GM19099 (cell line): ENCODE results near the gene CCDC182.

Experiments used
- POLR2A ChIP-seq: IDR thresholded peaks from 3 replicates; pipeline ENCODE4 v1.6.1; 2011; ENCODE audit warnings: low read depth; ENCODE audit not compliant: insufficient read length; ENCODE audit errors: extremely low read depth

The CCDC182 gene

DNA sequence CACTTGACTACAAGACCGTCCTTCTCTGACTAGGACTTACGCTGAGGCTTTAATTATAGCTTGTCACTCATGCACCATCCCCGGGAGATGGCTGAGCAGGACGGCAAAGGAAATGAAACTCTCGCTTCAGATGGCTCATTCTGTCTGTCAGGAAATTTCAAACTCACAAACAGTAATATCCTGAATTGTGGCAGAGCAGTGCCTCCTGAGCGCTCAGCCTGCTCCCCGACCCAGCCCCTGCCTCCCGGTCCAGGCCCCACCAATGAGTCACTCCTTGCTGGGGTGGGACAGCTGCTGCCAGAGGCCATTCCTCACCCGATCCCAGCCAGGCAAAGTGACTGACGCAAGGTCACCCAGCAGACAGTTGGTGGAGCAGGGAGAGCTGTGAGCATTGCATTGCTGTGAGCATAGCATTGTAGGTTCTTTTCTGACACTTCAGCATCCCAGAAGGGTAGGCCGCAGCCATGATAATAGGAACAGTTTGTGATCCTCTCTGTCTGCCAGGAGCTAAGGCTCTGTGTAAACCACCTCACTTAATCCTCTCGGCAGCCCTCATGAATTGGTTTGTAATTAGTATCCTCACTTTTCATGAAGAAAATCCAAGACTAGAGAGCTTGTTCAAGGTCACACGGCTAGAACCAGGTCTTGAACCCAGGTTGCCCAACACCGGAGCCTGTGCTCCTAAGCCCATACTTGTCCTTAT, 20.9 kb downstream of the CCDC182 start:
- TF ChIP-seq POLR2A = no peak

DNA sequence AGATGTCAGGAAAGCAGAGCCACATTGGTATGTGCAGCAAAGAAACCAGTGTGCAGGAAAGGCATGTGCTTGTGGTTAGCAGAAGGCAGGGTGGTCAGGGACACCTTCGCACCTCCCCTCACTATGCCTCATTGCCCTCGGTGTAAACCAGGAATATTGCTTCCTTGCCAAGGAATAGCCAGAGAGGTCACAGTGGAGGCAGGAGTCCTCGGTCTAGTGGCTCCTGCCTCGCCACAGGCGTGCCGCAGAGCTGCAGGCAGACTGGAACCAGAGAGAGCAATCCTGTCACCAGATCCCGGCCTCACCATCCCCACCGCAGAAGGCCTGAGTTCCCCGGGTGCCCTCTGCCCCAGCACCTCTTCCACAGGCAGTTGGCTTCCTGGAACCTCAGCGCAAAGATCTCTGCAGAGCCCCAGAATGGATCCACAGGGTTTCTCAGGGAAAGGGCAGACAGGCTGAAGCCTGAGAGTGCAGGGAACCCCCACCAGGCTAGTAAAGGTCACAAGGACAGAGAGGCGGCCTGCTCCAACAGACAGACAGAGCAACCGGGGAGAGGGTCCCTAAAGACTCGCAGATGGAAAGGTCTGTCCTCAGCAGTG, 21.6 kb downstream of the CCDC182 start:
- TF ChIP-seq POLR2A = no peak

DNA sequence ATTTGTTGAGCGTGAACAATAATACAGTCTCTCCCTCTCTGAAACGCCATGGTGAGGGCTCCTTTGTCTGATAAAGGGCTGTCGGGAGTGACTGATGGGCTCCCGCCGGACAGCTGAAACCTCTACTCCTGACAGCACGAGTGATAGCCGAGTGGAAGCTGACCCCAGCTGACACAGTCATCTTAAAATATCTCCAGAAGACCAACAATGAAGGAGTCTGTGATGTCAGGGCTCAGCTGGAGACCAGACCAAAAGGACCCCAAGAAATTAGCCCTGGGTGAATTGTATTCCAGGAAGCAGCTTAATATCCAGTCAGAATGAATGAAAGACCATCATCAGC, 22.4 kb downstream of the CCDC182 start:
- no peak for TF ChIP-seq POLR2A

DNA sequence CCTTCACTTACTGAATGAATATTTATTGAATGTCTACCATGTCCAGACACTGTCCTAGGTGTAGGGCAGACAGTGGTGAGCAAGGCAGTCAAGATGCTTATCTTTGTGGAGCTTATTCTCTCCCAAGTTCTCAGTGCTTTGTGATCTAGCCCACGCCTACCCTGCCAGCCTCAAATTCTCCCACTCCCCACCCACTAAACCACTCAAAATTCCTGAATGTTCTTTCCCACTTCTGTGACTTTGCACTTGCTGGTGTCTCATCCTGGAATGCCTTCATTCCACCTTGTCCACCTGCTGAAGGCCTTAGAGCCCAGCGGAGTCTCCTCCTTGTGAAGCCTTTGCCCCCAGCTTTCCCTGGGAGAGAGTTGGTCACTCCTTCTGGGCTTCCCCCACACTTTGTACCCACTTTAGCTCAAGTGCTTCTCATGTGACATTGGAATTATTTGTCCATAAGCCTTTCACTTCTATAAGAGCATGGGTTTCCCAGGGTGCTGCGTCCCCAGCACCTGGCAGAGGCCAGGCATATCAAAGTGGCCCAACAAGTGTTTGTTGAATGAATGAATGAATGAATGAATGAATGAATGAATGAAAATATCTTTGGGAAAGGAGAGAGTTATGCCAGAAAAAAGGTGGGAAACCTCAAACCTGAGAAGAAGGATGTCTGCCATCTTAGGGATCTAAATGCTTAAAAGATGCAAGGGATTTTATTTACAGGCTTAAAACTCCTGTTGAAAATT, 23.0 kb downstream of the CCDC182 start:
- TF ChIP-seq POLR2A = no peak

DNA sequence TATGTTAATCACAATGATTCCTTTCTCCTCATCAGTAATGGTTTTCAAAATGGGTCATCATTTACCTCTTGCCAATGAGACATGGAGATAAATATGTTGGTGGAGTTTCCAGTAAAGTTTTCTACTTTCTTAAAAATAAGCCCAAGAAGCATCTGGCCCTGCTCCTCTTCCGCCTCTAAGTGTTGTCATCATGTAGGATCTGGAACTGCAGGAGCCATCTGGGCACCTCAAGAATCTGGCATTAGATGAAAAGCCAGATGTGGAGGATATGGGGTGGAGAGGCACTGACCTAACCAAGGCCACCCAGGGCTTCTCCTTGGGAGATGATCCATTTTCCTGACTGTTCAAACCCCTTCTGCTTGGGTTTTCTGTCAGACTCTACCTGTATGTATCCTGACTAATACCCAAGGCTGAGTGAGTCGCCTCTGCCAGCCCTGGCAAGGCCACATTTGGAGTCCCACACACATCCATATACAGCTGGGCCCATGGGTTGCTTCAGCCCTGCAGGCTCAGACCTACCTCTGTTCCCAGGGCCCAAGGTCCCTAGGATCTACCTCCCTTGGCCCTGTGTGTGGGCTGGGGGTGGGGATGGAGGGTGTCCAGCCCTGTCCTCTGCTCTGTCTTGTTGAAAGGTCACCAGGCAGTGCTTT, 24.6 kb downstream of the CCDC182 start:
- TF ChIP-seq POLR2A = no peak

DNA sequence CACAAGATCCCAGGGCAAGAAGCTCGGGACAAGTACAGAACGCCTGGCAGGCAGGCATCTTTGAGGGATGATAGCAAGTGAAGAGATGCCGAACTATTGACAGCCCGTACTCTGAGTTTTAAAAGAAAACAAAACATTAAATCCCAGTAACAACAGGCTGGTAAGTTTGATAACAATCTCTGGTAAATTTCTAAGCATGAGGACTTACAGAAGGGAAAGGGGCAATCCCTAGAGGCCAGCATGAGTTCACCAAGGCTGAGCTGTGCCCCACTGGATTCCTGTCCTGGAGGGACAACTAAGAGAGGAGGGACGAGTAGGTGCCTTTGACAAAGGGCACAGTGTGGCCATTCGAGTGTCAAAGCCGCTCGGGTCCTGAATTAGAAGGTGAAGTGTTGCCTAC, 26.2 kb downstream of the CCDC182 start:
- TF ChIP-seq POLR2A = no peak

DNA sequence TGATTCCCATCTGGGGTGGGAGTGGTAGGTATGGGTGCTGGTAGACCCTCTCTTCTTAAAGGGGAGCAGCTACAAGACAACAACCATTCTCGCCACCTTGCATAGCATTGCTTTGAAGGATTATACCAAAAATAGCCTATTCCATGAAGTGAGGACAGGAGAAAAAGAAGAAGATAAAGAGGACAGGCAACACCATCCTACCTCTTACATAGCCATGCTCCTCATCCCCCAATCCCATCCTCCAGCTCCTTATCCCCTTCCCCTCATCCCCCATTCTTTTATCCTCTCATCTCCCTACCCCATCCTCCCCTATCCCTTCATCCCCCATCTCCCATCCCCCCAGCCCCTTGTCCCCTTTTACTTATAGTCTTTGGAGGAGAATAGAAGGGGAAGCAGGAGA, 29.1 kb downstream of the CCDC182 start:
- no peak for TF ChIP-seq POLR2A

DNA sequence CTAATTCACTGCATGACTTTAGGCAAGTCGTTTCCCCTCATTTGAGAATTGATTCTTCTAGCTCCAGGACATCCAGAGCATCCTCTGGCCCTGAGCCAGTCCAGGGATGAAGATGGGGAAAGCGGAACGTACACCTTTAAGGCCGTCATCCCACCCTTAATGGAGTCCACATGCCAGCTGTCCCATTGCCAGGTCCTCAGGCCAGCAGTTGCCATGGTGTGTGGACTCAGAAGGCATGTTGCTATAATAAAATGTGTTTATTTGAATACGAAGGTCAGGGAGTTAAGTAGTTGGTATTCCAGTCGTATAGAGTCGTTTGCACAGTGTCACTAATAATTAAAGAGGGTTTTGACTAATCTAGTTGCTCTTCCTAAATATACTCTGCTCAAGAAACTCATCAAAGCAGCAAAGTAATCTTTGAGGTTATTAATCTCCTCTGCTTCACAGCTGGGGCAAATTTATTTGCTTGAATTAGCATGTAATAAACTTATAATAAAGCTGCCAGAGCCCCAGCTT, 30.4 kb downstream of the CCDC182 start:
- TF ChIP-seq POLR2A = no peak

DNA sequence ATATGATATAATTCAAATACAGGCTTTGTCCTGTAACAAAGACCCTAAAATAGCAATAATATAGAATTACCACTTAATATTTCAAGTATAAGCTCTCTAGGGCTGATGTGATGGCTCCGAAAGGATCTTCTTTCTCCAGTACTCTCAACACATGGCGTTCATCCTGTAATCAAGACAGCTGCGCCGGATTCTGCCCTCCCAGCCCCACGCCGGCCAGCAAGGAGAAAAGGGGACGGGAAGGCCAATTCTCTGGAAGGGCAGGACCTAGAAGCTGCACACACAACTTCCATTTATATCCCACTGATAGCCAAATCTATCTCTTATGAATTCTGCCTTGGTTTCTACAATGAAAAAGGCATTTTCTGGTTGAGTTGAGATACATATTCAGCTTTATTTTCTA, 32.0 kb downstream of the CCDC182 start:
- TF ChIP-seq POLR2A = no peak

DNA sequence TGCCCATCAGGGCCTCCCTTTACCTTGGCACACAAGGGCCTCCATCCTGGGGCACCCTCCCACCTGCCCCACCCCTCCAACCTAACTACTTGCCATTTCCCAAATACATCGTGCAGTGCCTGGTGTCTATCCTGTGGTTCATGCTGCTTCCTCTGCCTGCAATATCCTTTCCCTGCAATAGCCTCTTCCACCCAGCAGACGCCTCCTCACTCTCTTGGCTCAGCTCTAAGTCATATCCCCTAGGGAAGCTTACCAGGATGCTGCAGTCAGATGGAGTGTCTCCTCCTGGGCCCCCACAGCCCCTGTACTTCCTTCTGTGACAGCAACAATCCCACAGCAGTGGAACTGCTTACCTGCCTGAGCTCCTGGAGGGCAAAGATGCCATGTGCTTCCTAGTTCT, 36.7 kb downstream of the CCDC182 start:
- no peak for TF ChIP-seq POLR2A

DNA sequence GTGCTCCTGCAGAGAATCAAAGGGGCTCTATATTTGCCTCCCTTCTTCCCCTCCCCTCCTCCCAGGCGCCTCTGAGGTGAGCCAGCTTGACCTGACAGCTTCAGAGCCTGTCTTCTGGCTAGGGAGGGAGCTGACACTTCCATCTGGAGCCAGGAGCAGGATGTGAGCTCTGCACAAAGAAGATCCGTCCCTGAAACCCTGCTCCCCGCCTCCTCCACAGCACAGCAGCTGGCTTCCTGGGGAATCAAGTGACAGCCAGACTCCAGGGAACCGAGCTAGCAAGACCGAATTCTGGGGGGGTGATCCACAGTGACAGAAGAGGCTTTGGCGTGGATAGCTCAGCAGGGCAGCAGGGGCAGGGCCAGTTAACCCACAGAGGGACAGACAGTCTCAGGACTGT, 37.2 kb downstream of the CCDC182 start:
- no peak for TF ChIP-seq POLR2A

DNA sequence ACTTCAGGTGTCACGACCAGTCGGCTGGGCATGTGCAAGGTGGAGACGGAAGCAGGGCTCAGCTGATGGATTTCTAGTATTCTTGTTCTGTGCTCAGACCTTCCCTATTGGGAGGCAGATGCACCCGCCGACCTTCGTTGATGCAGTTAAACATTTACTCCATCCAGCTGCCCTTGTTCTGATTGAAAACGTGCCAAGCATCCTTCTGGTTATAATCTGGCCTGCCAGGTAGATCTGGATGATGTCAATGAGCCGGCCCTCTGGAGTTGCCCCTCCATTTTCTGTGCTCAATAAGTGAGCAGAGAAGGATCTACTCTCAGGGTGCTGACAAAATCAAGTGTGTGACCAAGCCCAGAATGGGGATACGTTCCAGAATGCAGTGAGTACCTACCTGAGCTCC, 38.3 kb downstream of the CCDC182 start:
- TF ChIP-seq POLR2A = no peak

DNA sequence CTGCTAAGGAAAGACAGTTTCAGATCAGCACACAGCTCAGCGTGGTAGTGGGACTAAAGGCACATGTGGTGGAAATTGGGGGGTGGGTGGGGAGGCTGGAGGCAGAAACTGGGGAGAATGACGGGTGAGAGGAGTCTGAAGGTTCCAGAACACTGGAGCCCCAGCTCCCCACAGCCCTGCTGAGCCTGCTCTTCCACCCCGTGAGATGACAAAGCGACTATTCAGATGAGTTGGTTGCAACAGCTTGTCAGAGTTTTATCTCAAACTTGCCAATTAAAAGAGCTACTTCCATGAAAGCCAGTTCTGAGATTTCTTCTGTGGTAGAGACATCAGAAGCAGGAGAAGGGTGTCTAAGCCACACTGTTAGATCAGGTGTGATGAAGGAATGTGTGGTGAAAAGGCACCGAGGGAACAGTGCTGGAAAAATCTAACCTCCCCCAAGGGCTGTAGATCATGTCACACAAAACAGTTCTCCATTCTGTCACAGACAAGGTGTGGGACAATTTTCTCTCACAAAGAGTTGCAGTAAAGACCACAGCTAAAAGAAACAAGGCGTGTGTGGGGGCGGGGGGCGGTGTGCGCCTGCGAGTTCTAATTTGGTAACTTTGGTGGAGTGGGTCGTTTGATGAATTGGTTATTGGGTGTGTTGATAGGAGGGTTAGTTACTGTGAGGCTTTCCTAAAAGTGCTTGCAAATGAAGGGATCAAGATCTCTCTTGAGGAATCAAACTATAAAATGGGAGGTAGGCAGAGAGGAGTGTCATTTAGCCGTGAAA, 39.0 kb downstream of the CCDC182 start:
- no peak for TF ChIP-seq POLR2A

DNA sequence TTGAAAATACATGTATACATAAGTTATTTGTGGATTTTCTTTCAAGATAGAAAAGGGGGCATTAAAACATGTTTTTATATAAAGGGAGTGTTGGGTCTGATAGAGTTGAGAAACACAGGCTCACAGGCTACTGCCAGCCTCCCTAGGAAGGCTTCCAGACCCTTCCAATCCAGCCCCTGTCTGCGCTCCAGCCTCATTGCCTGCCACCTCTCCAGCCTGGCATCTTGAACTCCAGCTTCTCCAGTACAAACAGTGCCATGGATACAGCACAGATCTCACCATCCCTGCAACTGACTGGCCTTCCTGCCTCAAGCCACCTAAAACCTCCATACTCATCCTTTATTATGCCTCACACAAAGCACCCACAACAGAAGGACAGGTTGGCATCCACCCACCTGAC, 40.7 kb downstream of the CCDC182 start:
- no peak for TF ChIP-seq POLR2A

DNA sequence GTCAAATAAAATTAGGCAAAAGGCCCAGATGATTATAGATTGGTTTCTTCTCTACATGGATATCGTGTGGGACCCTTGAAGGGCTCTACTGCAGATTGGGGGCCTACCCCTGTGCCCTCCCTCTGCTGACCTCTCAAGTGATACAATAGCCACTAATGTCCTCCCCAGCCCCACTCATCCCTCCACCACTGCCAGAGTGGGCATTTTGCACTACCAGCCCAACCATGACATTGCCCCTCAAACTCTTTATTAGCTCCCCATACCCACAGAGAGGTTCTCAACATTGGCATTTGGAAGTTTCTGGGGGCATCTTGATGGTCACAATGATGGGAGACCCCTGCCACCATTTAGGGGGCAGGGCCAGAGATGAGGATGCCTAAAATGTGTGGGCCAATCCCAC, 41.8 kb downstream of the CCDC182 start:
- no peak for TF ChIP-seq POLR2A

DNA sequence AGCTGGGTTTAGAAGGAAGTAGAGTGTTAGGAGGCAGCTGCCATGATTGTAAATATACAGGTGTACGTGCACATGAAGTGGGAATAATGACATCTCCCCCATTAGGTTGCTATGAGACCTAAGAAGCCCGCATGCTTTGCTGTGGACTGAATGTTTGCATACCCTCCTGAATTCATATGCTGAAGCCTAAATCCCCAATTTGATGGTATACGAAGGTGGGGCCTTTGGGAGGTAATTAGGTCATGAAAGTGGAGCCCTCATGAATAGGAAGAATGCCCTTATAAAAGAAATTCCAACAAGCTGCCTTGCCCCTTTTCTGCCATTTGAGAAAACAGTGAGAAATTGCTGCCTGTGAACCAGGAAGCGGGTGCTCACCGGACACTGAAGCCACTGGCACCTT, 44.0 kb downstream of the CCDC182 start:
- no peak for TF ChIP-seq POLR2A

DNA sequence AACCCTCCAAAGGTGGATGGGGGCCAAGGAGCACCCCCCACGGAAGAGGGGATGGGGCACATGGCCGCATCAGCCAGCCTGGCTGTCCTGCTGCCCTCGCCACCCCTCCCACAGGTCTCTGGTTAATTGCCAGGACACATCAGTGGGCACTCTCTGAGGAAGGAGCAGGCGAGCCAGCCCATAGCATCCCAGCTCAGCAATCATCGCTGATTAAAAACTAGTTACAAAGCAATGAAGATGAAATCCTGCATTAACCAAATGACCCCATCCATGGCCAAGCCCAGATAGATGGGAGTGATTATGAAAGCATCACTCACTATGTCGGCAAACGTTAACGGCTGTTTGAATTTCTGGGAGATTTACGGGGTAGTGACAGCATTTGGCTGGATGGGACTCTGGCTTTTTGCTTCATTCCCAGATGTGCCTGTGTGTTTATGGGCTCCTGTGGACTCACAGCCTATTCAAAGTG, 45.3 kb downstream of the CCDC182 start:
- no peak for TF ChIP-seq POLR2A
